HCT116 (cell line): Measurements from ENCODE around the gene UBE2J2. TPM values are rescaled to one million over a fixed set of nuclear protein-coding genes. Genes with fewer than 3 reads are reported as not detected.

ENCODE experiments used
- ATAC-seq: fragments of 200-7000 bp; cut with Tn5 transposase; 2 replicates; pipeline ENCODE4 v1.9.1; 2020; ENCODE audit warnings: mild to moderate bottlenecking, moderate library complexity
- BruUV-seq: library from RNA; stranded (reverse); fragments of 400-500 nt; replicated peaks from 2 replicates; lab custom pipeline; 2021; lab: Mats Ljungman, UMichigan
- CTCF ChIA-PET: fragments of 300-600 bp; sonication (Branson Sonifier 250); formaldehyde crosslinking; loops from one replicate; lab custom pipeline; 2021; ENCODE audit warnings: antibody characterized with exemption; lab: Charles Lee
- POLR2A ChIA-PET: fragments of 300-600, 350-600 bp; sonication (Branson Sonifier 250); formaldehyde crosslinking; loops from one replicate; lab custom pipeline; 2021; ENCODE audit warnings: antibody characterized with exemption; lab: Charles Lee
- RAD21 ChIA-PET, 2 experiments: fragments of 300-600 bp; sonication (Branson Sonifier 250); formaldehyde crosslinking; loops; one replicate each; lab custom pipeline; 2023; ENCODE audit warnings: low total read pairs in 2 of 2; ENCODE audit not compliant: uncharacterized antibody in 2 of 2, unreplicated experiment in 2 of 2, low non-redundant PET in 1 of 2; lab: Charles Lee
- DNase-seq: peaks from one replicate; pipeline ENCODE4 v3.0.0-alpha.2; 2010; ENCODE audit warnings: low read depth, low spot score
- H2AFZ ChIP-seq: fragments of 200-600 bp; shearing (Covaris generic), sonication (generic); 2 replicates; pipeline ENCODE4 v1.6.1; 2017; ENCODE audit warnings: low read depth, mixed run types, mixed read lengths, antibody characterized with exemption, low read length; ENCODE audit not compliant: poor library complexity, severe bottlenecking
- H3K27ac ChIP-seq: 2 replicates; pipeline ENCODE4 v1.5.1; 2012; ENCODE audit warnings: low read depth, low read length
- H3K27me3 ChIP-seq: fragments of 200-600 bp; sonication (generic); 2 replicates; pipeline ENCODE4 v1.6.1; 2016; ENCODE audit warnings: mixed run types, low read length, mixed read lengths; ENCODE audit not compliant: insufficient read depth
- H3K36me3 ChIP-seq, 2 experiments: fragments of 200-500 bp in 1 of 2; fragments of 200-600 bp in 1 of 2; sonication (Bioruptor generic) in 1 of 2; sonication (generic) in 1 of 2; 2 replicates each; pipeline versions ENCODE4 v1.5.1 to v1.6.1; 2014 to 2016; ENCODE audit warnings: low read length in 2 of 2, inconsistent platforms in 1 of 2, mixed read lengths in 1 of 2, mixed run types in 1 of 2; ENCODE audit not compliant: insufficient read depth in 2 of 2, control insufficient read depth in 1 of 2
- H3K4me1 ChIP-seq, 2 experiments: fragments of 200-600 bp in 1 of 2; sonication (generic) in 1 of 2; 2 replicates each; pipeline versions ENCODE4 v1.5.1 to v1.6.1; 2012 to 2017; ENCODE audit warnings: low read length in 2 of 2, inconsistent platforms in 1 of 2, mild to moderate bottlenecking in 1 of 2, mixed read lengths in 1 of 2, mixed run types in 1 of 2, moderate library complexity in 1 of 2; ENCODE audit not compliant: insufficient read depth in 2 of 2, control insufficient read depth in 1 of 2
- H3K4me2 ChIP-seq: fragments of 200-600 bp; sonication (generic); 2 replicates; pipeline ENCODE4 v1.6.1; 2017; ENCODE audit warnings: mixed run types, low read length, mixed read lengths
- H3K4me3 ChIP-seq, 2 experiments: fragments of 200-600 bp in 1 of 2; sonication (generic) in 1 of 2; replicated peaks in 1 of 2; 2 replicates each; pipeline ENCODE4 v1.5.1; 2011 to 2016; ENCODE audit warnings: low read length in 2 of 2, control low read depth in 1 of 2, low read depth in 1 of 2, mild to moderate bottlenecking in 1 of 2, mixed read lengths in 1 of 2, mixed run types in 1 of 2
- H3K79me2 ChIP-seq: fragments of 200-600 bp; sonication (generic); 2 replicates; pipeline ENCODE4 v1.6.1; 2017; ENCODE audit warnings: mild to moderate bottlenecking, mixed run types, low read length, moderate library complexity, mixed read lengths; ENCODE audit not compliant: insufficient read depth
- H3K9ac ChIP-seq: fragments of 200-600 bp; sonication (generic); 2 replicates; pipeline ENCODE4 v1.6.1; 2016; ENCODE audit warnings: low read length, mixed read lengths
- H3K9me2 ChIP-seq: fragments of 200-600 bp; sonication (generic), shearing (Covaris generic); 2 replicates; pipeline ENCODE4 v1.6.1; 2017; ENCODE audit warnings: mixed run types, mild to moderate bottlenecking, moderate library complexity; ENCODE audit not compliant: insufficient read depth
- H3K9me3 ChIP-seq, 2 experiments: fragments of 200-500 bp in 1 of 2; fragments of 200-600 bp in 1 of 2; sonication (Bioruptor generic) in 1 of 2; sonication (generic) in 1 of 2; 2 replicates each; pipeline ENCODE4 v1.6.1; 2014 to 2017; ENCODE audit warnings: low read length in 2 of 2, mixed read lengths in 2 of 2, inconsistent platforms in 1 of 2, low read depth in 1 of 2, mild to moderate bottlenecking in 1 of 2, mixed run types in 1 of 2, moderate library complexity in 1 of 2; ENCODE audit not compliant: control insufficient read depth in 1 of 2, insufficient read depth in 1 of 2
- H4K20me1 ChIP-seq: fragments of 200-600 bp; sonication (generic), shearing (Covaris generic); 2 replicates; pipeline ENCODE4 v1.6.1; 2017; ENCODE audit warnings: mixed run types, mild to moderate bottlenecking, moderate library complexity; ENCODE audit not compliant: insufficient read depth
- CBX3 ChIP-seq: IDR thresholded peaks from 2 replicates; pipeline ENCODE4 v1.6.1; 2012; ENCODE audit warnings: low read depth
- CEBPB ChIP-seq: IDR thresholded peaks from 2 replicates; pipeline ENCODE4 v1.6.1; 2012; ENCODE audit warnings: low read depth
- EGR1 ChIP-seq: IDR thresholded peaks from 2 replicates; pipeline ENCODE4 v1.6.1; 2012; ENCODE audit warnings: low read depth
- ELF1 ChIP-seq: IDR thresholded peaks from 2 replicates; pipeline ENCODE4 v1.6.1; 2012; ENCODE audit warnings: low read depth, borderline replicate concordance
- EZH2phosphoT487 ChIP-seq: fragments of 200-600 bp; IDR thresholded peaks from 2 replicates; pipeline ENCODE4 v1.6.1; 2018; ENCODE audit warnings: antibody characterized with exemption, borderline replicate concordance
- FOSL1 ChIP-seq: IDR thresholded peaks from 2 replicates; pipeline ENCODE4 v1.6.1; 2012; ENCODE audit warnings: low read depth
- JUND ChIP-seq: IDR thresholded peaks from 2 replicates; pipeline ENCODE4 v1.6.1; 2012
- POLR2A ChIP-seq: IDR thresholded peaks from 2 replicates; pipeline ENCODE4 v1.7.0; 2011; ENCODE audit warnings: borderline replicate concordance; ENCODE audit not compliant: insufficient read depth, insufficient read length; ENCODE audit errors: extremely low read depth
- POLR2AphosphoS5 ChIP-seq: IDR thresholded peaks from 2 replicates; pipeline ENCODE4 v1.6.1; 2011; ENCODE audit warnings: mild to moderate bottlenecking, low read depth, low read length, moderate library complexity
- RAD21 ChIP-seq: IDR thresholded peaks from 2 replicates; pipeline ENCODE4 v1.6.1; 2012; ENCODE audit warnings: low read depth, mild to moderate bottlenecking
- SIN3A ChIP-seq: IDR thresholded peaks from 2 replicates; pipeline ENCODE4 v1.6.1; 2012; ENCODE audit warnings: low read depth
- SP1 ChIP-seq: IDR thresholded peaks from 2 replicates; pipeline ENCODE4 v1.6.1; 2012; ENCODE audit warnings: low read depth
- SRF ChIP-seq: IDR thresholded peaks from 2 replicates; pipeline ENCODE4 v1.6.1; 2012; ENCODE audit warnings: low read depth
- TCF7L2 ChIP-seq: IDR thresholded peaks from 2 replicates; pipeline ENCODE4 v1.7.0; 2011; ENCODE audit warnings: borderline replicate concordance, inconsistent platforms; ENCODE audit not compliant: insufficient read depth, insufficient read length; ENCODE audit errors: extremely low read depth
- YY1 ChIP-seq: IDR thresholded peaks from 2 replicates; pipeline ENCODE4 v1.6.1; 2011; ENCODE audit warnings: low read length, low read depth, moderate library complexity, mild to moderate bottlenecking; ENCODE audit not compliant: insufficient replicate concordance; ENCODE audit errors: extremely low read depth
- ZFX ChIP-seq: fragments of 450-650 bp; IDR thresholded peaks from 2 replicates; pipeline ENCODE4 v1.6.1; 2017
- intact Hi-C: fragments of 100-400 bp; cut with micrococcal nuclease; formaldehyde crosslinking; loops from 2 replicates; pipeline ENCODE4 v1.10.0; 2022
- total RNA-seq: library from RNA; stranded (reverse); gene quantifications from one replicate; pipeline ENCODE4 v1.2.1, GENCODE V29; 2021; ENCODE audit not compliant: unreplicated experiment
- TF ChIP-seq, protein P1 (sequence below): IDR thresholded peaks from 2 replicates; pipeline ENCODE4 v1.6.1; 2012; ENCODE audit warnings: low read depth
- TF ChIP-seq, protein P2 (sequence below): IDR thresholded peaks from 2 replicates; pipeline ENCODE4 v1.6.1; 2012
- TF ChIP-seq, protein P3 (sequence below), 3 experiments: fragments of 200-600 bp in 1 of 3; sonication (generic) in 1 of 3; IDR thresholded peaks in 2 of 3; conservative IDR thresholded peaks in 1 of 3; 2 replicates each; pipeline ENCODE4 v1.5.1; 2012 to 2017; ENCODE audit warnings: low read depth in 2 of 3, low read length in 2 of 3, antibody characterized with exemption in 1 of 3, borderline replicate concordance in 1 of 3, control low read depth in 1 of 3, mild to moderate bottlenecking in 1 of 3, mixed read lengths in 1 of 3, mixed run types in 1 of 3, moderate library complexity in 1 of 3; ENCODE audit not compliant: insufficient read depth in 1 of 3
- TF ChIP-seq, protein P4 (sequence below): IDR thresholded peaks from 2 replicates; pipeline ENCODE4 v1.6.1; 2012

The UBE2J2 gene
- total RNA-seq, 1 experiment from 2014 or later: 67.7 TPM

DNA sequence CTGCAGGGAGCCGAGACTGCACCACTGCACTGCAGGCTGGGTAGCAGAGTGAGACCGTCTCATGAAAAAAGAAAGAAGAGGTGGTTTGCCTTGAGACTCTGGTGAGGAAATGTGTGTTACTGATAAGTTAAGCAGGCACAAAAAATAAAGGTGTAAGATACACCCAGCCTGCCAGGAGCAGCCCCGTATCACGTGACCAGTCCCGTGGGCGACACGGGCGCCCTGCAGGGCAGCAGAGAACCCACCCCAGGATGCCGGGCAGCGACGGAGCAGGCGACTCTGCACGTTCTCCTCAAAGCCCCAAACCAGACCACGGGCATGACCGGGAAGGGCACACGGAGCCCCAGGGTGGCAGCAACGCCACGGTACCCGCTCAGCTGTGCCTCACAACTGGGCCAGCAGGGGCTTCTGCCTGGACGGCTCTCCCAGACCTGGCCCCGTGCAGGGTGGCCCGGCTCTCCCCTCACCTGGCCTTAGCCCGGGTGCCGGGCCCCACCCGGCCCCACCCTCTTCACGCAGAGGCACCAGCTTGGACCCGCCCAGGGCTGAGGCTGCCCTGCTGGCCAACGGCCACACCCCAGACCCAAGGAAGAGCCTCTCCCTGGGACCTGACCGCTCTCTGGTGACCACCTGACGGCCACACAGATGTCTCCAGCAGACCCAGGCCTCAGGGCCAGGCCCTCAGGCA is 51.6 kb downstream of the UBE2J2 start:
- Histone ChIP-seq H3K79me2 (peaks cover 38% of the 10 kb centered on the region), H2AFZ (no peak overlapping the region), H3K36me3 (peaks cover 19 to 22% of the 10 kb centered on the region in 2 experiments), H3K4me2 (no peak overlapping the region), H3K4me1 (peaks cover 0 to 7% of the 10 kb centered on the region in 2 experiments; a peak in 2 of 4 replicates), H3K9ac (no peak overlapping the region), H3K9me3 (no peaks in the 10 kb centered on the region), H4K20me1 (no peaks in the 10 kb centered on the region), H3K9me2 (no peaks in the 10 kb centered on the region), H3K27me3 (no peaks in the 10 kb centered on the region), H3K27ac (no peak overlapping the region), H3K4me3 (no peak overlapping the region)
- RAD21 ChIA-PET: no interaction called here
- CTCF ChIA-PET: no interaction called here
- intact Hi-C loops: no loop called here
- no peak for ATAC-seq
- BruUV-seq: no TSS peak
- no peak for DNase-seq
- TF ChIP-seq, protein P1, sequence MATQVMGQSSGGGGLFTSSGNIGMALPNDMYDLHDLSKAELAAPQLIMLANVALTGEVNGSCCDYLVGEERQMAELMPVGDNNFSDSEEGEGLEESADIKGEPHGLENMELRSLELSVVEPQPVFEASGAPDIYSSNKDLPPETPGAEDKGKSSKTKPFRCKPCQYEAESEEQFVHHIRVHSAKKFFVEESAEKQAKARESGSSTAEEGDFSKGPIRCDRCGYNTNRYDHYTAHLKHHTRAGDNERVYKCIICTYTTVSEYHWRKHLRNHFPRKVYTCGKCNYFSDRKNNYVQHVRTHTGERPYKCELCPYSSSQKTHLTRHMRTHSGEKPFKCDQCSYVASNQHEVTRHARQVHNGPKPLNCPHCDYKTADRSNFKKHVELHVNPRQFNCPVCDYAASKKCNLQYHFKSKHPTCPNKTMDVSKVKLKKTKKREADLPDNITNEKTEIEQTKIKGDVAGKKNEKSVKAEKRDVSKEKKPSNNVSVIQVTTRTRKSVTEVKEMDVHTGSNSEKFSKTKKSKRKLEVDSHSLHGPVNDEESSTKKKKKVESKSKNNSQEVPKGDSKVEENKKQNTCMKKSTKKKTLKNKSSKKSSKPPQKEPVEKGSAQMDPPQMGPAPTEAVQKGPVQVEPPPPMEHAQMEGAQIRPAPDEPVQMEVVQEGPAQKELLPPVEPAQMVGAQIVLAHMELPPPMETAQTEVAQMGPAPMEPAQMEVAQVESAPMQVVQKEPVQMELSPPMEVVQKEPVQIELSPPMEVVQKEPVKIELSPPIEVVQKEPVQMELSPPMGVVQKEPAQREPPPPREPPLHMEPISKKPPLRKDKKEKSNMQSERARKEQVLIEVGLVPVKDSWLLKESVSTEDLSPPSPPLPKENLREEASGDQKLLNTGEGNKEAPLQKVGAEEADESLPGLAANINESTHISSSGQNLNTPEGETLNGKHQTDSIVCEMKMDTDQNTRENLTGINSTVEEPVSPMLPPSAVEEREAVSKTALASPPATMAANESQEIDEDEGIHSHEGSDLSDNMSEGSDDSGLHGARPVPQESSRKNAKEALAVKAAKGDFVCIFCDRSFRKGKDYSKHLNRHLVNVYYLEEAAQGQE: no peak
- TF ChIP-seq SIN3A (no peak), SRF (no peak), SP1 (no peak), EZH2phosphoT487 (no peak), ELF1 (no peak), CEBPB (no peak), RAD21 (no peak), CBX3 (no peak), POLR2A (no peak), FOSL1 (no peak), EGR1 (no peak), TCF7L2 (no peak), YY1 (no peak), ZFX (no peak), POLR2AphosphoS5 (no peak), JUND (no peak)
- TF ChIP-seq, protein P2, sequence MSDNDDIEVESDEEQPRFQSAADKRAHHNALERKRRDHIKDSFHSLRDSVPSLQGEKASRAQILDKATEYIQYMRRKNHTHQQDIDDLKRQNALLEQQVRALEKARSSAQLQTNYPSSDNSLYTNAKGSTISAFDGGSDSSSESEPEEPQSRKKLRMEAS: no peak
- TF ChIP-seq, protein P3, sequence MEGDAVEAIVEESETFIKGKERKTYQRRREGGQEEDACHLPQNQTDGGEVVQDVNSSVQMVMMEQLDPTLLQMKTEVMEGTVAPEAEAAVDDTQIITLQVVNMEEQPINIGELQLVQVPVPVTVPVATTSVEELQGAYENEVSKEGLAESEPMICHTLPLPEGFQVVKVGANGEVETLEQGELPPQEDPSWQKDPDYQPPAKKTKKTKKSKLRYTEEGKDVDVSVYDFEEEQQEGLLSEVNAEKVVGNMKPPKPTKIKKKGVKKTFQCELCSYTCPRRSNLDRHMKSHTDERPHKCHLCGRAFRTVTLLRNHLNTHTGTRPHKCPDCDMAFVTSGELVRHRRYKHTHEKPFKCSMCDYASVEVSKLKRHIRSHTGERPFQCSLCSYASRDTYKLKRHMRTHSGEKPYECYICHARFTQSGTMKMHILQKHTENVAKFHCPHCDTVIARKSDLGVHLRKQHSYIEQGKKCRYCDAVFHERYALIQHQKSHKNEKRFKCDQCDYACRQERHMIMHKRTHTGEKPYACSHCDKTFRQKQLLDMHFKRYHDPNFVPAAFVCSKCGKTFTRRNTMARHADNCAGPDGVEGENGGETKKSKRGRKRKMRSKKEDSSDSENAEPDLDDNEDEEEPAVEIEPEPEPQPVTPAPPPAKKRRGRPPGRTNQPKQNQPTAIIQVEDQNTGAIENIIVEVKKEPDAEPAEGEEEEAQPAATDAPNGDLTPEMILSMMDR (IDR thresholded peaks at IDR 0.05 in 2 of 3, conservative IDR thresholded peaks at IDR 0.05 in 1 of 3; ENCODE audit: borderline replicate concordance in 1 of 3, insufficient read depth in 1 of 3, low read depth in 2 of 3, low read length in 2 of 3): no peak
- TF ChIP-seq, protein P4, sequence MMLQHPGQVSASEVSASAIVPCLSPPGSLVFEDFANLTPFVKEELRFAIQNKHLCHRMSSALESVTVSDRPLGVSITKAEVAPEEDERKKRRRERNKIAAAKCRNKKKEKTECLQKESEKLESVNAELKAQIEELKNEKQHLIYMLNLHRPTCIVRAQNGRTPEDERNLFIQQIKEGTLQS: no peak
- POLR2A ChIA-PET: interaction anchor here (0.5 kb wide), 1 partner anchor 26 kb away, joined by 3 read pairs; no protein-coding TSS in a partner anchor
